Measurements from ENCODE around the gene SLC31A1. TPM values are rescaled to one million over a fixed set of nuclear protein-coding genes. Genes with fewer than 3 reads are reported as not detected.

Gene SLC31A1
- total RNA-seq, 1 experiment from 2014 or later, result 34.4 TPM

DNA sequence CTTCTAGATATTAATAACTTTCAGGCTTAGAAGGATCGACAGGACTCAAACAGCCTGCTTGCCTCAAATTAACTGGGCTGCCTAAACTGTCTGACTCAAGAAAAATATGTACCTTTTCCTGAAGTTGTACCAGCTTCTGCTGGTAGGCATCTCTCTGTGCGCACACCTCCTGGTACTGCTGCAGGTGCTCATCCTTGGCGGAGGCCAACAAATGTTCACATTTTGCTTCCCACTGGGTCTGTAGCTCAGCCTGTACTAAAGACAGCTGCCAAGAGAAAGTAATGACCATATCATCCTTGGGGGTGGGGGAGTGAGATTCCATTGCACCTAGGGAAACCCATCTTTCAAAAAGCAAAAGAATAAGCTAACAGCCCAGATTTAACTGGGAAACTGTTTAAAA is 48.0 kb upstream of the SLC31A1 start:
- no peak overlapping the region for H3K9ac ChIP-seq (ENCODE audit: extremely low read depth, insufficient read length, low read length)
- no peak overlapping the region for H3K4ac ChIP-seq (ENCODE audit: low read depth, low read length)
- no peak overlapping the region for H2AK5ac ChIP-seq (ENCODE audit: insufficient read length, low read length)
- H3K4me2 ChIP-seq (ENCODE audit: insufficient read depth, insufficient read length, low read length), result no peak overlapping the region
- no peak overlapping the region for H2BK5ac ChIP-seq (ENCODE audit: insufficient read length, low read length)
- no peak overlapping the region for H4K91ac ChIP-seq (ENCODE audit: insufficient read length, low read depth, low read length)
- no peak overlapping the region; the same call in 1 of the 2 replicates for H2BK15ac ChIP-seq (ENCODE audit: low read depth, low read length)
- H3K56ac ChIP-seq (ENCODE audit: insufficient read length, low read depth, low read length), result no peak overlapping the region
- no peak overlapping the region for H3K27ac ChIP-seq (ENCODE audit: insufficient read length, low read depth, low read length)
- no peaks in the 10 kb centered on the region for H3K27me3 Mint-ChIP-seq (ENCODE audit: low read depth)
- H3K9me3 Mint-ChIP-seq, result no peaks in the 10 kb centered on the region; a peak in 1 of 5 replicates
- H3K4me1 Mint-ChIP-seq, result no peaks in the 10 kb centered on the region
- no peak overlapping the region for H2BK12ac ChIP-seq (ENCODE audit: insufficient read length, low read depth, low read length)
- no peaks in the 10 kb centered on the region for H3K27me3 ChIP-seq (ENCODE audit: insufficient read depth, low read length)
- H3K79me1 ChIP-seq (ENCODE audit: insufficient read depth, low read depth, low read length, poor library complexity, severe bottlenecking), result no peaks in the 10 kb centered on the region
- no peak overlapping the region for H3K14ac ChIP-seq (ENCODE audit: insufficient read depth, low read length)
- no peak overlapping the region for H3T11ph ChIP-seq (ENCODE audit: low read length)
- H3K27ac Mint-ChIP-seq, result no peak overlapping the region
- no peak overlapping the region for H2AFZ ChIP-seq (ENCODE audit: low read length)
- TF ChIP-seq, protein P1, sequence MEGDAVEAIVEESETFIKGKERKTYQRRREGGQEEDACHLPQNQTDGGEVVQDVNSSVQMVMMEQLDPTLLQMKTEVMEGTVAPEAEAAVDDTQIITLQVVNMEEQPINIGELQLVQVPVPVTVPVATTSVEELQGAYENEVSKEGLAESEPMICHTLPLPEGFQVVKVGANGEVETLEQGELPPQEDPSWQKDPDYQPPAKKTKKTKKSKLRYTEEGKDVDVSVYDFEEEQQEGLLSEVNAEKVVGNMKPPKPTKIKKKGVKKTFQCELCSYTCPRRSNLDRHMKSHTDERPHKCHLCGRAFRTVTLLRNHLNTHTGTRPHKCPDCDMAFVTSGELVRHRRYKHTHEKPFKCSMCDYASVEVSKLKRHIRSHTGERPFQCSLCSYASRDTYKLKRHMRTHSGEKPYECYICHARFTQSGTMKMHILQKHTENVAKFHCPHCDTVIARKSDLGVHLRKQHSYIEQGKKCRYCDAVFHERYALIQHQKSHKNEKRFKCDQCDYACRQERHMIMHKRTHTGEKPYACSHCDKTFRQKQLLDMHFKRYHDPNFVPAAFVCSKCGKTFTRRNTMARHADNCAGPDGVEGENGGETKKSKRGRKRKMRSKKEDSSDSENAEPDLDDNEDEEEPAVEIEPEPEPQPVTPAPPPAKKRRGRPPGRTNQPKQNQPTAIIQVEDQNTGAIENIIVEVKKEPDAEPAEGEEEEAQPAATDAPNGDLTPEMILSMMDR (conservative IDR thresholded peaks at IDR 0.05), result no peak
- H3K4me3 Mint-ChIP-seq, result no peak overlapping the region
- H3K4me1 ChIP-seq (ENCODE audit: insufficient read depth, low read length), result no peaks in the 10 kb centered on the region
- H4K5ac ChIP-seq (ENCODE audit: insufficient read length, low read depth, low read length), result no peak overlapping the region
- no peak overlapping the region for H3K18ac ChIP-seq (ENCODE audit: insufficient read length, low read depth, low read length)
- WGBS (ENCODE audit: extremely low coverage, insufficient read length, low lambda C conversion rate), result no CpG with 5 or more reads among the region's 3 CpGs
- no peaks in the 10 kb centered on the region for H4K20me1 ChIP-seq (ENCODE audit: control insufficient read depth, insufficient read depth, insufficient read length)
- DNase-seq, result no peak
- no peaks in the 10 kb centered on the region for H3K79me2 ChIP-seq (ENCODE audit: insufficient read depth, low read length)
- no peak overlapping the region for H2BK20ac ChIP-seq (ENCODE audit: low read depth, low read length, poor library complexity, severe bottlenecking)
- H3K23me2 ChIP-seq (ENCODE audit: insufficient read length, low read depth, low read length, poor library complexity, severe bottlenecking), result no peaks in the 10 kb centered on the region
- no peak overlapping the region for H4K8ac ChIP-seq (replicated peaks; ENCODE audit: insufficient read length, low read depth, low read length)
- H3K36me3 Mint-ChIP-seq (ENCODE audit: insufficient read depth in 1 of 3, low read depth in 3 of 3), result peaks cover 38 to 76% (median 68%) of the 10 kb centered on the region in 3 experiments; a peak in 6 of 7 replicates
- no peak overlapping the region for H3K23ac ChIP-seq (ENCODE audit: insufficient read length, low read depth, low read length)
- H3K9me3 ChIP-seq (ENCODE audit: control insufficient read depth, low read depth, low read length), result no peaks in the 10 kb centered on the region
- no peak overlapping the region for H2BK120ac ChIP-seq (ENCODE audit: low read depth, low read length, poor library complexity, severe bottlenecking)

Data from H9 (cell line).